ENCODE data around the gene GZMM.

- TF ChIP-seq CTCF (conservative IDR thresholded peaks at IDR 0.05; ENCODE audit: low read depth, low read length) (no peak), EZH2phosphoT487 (IDR thresholded peaks at IDR 0.05; ENCODE audit: borderline replicate concordance, low read length) (no peak), EZH2 (IDR thresholded peaks at IDR 0.05; ENCODE audit: low read length, unreplicated experiment) (no peak)
Observed at GRCh38 chr19:517721-518597, 25.9 kb upstream of the GZMM start.

Data from PC-3 (cell line).